Measurements from ENCODE around the gene FBLN2.

DNA sequence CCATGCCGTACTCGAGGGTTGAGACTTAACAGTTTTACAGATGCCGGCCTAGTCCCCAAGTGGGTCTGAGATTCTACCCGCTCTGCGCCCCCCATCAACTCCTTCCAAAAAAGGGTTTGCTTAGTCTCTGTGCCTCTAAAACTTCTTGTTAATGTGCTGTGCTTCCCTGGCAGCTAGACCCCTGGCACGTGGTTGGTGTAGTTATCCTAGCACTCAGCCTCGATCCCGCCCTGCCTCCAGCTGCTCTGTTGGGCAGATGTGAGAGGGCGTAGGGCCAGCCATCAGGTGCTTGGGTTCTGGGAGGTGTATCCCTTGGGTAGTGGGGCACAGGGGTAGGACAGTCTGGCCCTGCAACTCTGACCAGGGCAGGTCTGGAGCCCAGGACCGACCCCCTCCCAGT is 79.5 kb downstream of the FBLN2 start:
- TF ChIP-seq, protein P1, sequence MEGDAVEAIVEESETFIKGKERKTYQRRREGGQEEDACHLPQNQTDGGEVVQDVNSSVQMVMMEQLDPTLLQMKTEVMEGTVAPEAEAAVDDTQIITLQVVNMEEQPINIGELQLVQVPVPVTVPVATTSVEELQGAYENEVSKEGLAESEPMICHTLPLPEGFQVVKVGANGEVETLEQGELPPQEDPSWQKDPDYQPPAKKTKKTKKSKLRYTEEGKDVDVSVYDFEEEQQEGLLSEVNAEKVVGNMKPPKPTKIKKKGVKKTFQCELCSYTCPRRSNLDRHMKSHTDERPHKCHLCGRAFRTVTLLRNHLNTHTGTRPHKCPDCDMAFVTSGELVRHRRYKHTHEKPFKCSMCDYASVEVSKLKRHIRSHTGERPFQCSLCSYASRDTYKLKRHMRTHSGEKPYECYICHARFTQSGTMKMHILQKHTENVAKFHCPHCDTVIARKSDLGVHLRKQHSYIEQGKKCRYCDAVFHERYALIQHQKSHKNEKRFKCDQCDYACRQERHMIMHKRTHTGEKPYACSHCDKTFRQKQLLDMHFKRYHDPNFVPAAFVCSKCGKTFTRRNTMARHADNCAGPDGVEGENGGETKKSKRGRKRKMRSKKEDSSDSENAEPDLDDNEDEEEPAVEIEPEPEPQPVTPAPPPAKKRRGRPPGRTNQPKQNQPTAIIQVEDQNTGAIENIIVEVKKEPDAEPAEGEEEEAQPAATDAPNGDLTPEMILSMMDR (IDR thresholded peaks at IDR 0.05): no peak
- TF ChIP-seq EP300 (IDR thresholded peaks at IDR 0.05) (no peak), POLR2AphosphoS5 (IDR thresholded peaks at IDR 0.05) (no peak), POLR2A (IDR thresholded peaks at IDR 0.05; ENCODE audit: low read depth) (no peak)

Measured in esophagus muscularis mucosa (tissue), 4 donors.